Measurements from ENCODE around the gene STUB1.

Gene STUB1

GRCh38 chr16:667113-667779 is 13.0 kb upstream of the STUB1 start:
- DNase-seq (ENCODE audit: low spot score): no peak

GRCh38 chr16:667780-668518 is 12.3 kb upstream of the STUB1 start, which contains the start of gene RHOT2:
TSS of gene RHOT2 (plus strand) at chr16:668132. CDS start at chr16:668200, 68 bp downstream.
- DNase-seq (ENCODE audit: low spot score): peak; percentile 83

GRCh38 chr16:668519-669171 is 11.6 kb upstream of the STUB1 start:
- no peak for DNase-seq (ENCODE audit: low spot score)

- DNase-seq (ENCODE audit: low spot score): no peak
Observed at GRCh38 chr16:669666-670065, 10.5 kb upstream of the STUB1 start.

GRCh38 chr16:670485-671352 is 9.5 kb upstream of the STUB1 start:
- no peak for DNase-seq (ENCODE audit: low spot score)

- DNase-seq (ENCODE audit: low spot score): no peak
Observed at GRCh38 chr16:671353-672131, 8.7 kb upstream of the STUB1 start.

- no peak for DNase-seq (ENCODE audit: low spot score)
Observed at GRCh38 chr16:672371-672770, 7.8 kb upstream of the STUB1 start.

GRCh38 chr16:672851-673250 is 7.4 kb upstream of the STUB1 start:
- DNase-seq (ENCODE audit: low spot score): no peak

GRCh38 chr16:673399-673991 is 6.7 kb upstream of the STUB1 start:
- no peak for DNase-seq (ENCODE audit: low spot score)

- no peak for DNase-seq (ENCODE audit: low spot score)
Observed at GRCh38 chr16:674214-674881, 5.9 kb upstream of the STUB1 start.

GRCh38 chr16:674968-675883 is 5.0 kb upstream of the STUB1 start, which contains the start of gene RHBDL1:
TSS of gene RHBDL1 (plus strand) at chr16:675671. CDS start at chr16:675791, 120 bp downstream.
- DNase-seq (ENCODE audit: low spot score): peak; percentile 48

- peak; percentile 59 for DNase-seq (ENCODE audit: low spot score)
Observed at GRCh38 chr16:675884-676564, 4.2 kb upstream of the STUB1 start.

- no peak for DNase-seq (ENCODE audit: low spot score)
Observed at GRCh38 chr16:676565-676902, 3.7 kb upstream of the STUB1 start.

GRCh38 chr16:676913-677312 is 3.3 kb upstream of the STUB1 start:
- no peak for DNase-seq (ENCODE audit: low spot score)

- no peak for DNase-seq (ENCODE audit: low spot score)
Observed at GRCh38 chr16:677316-678190, 2.7 kb upstream of the STUB1 start.

- no peak for DNase-seq (ENCODE audit: low spot score)
Observed at GRCh38 chr16:678209-678857, 1.9 kb upstream of the STUB1 start.
